Measurements from ENCODE around the gene ZNF20. TPM values are rescaled to one million over a fixed set of nuclear protein-coding genes. Genes with fewer than 3 reads are reported as not detected.

The ZNF20 gene
- total RNA-seq, 4 donors from 2014 or later = 1.2 to 10.4 (median 5.1) TPM

GRCh38 chr19:12139269-12139668, 881 bp downstream of the ZNF20 start:
- DNase-seq (ENCODE audit: low spot score in 2 of 2) = no peak
- H3K4me1 ChIP-seq = peaks cover 0 to 25% (median 16%) of the 10 kb centered on the region in 4 donors
- peaks cover 0 to 12% (median 0%) of the 10 kb centered on the region in 4 donors for H3K9me3 ChIP-seq
- no peak for TF ChIP-seq EP300 (IDR thresholded peaks at IDR 0.05)
- no peak for TF ChIP-seq POLR2A (IDR thresholded peaks at IDR 0.05)
- no peak for TF ChIP-seq CTCF (IDR thresholded peaks at IDR 0.05)
- H3K36me3 ChIP-seq = peaks cover 3 to 37% (median 5%) of the 10 kb centered on the region in 3 donors
- peaks cover 0 to 2% of the 10 kb centered on the region in 2 donors for H3K27me3 ChIP-seq
- WGBS, 2 donors = 16 to 22% methylated on average over 13 of the region's 13 CpGs
- H3K27ac ChIP-seq = peak overlapping the region in 3 of 4 donors; percentile 71 to 91 (median 91)
- H3K4me3 ChIP-seq = peak overlapping the region; percentile 72 to 85 (median 76)

- Histone ChIP-seq H3K9me3 (peaks cover 0 to 31% (median 10%) of the 10 kb centered on the region in 4 donors), H3K27ac (no peak overlapping the region), H3K4me3 (no peak overlapping the region), H3K36me3 (peaks cover under 1 to 55% (median 20%) of the 10 kb centered on the region in 3 donors), H3K27me3 (peaks cover 0 to 2% of the 10 kb centered on the region in 2 donors), H3K4me1 (peaks cover 0 to 25% (median 16%) of the 10 kb centered on the region in 4 donors)
- DNase-seq (ENCODE audit: low spot score in 2 of 2) = no peak
- WGBS, 2 donors = 81 to 82% methylated on average over 7 of the region's 7 CpGs
- TF ChIP-seq EP300 (IDR thresholded peaks at IDR 0.05) (no peak), CTCF (IDR thresholded peaks at IDR 0.05) (no peak), POLR2A (IDR thresholded peaks at IDR 0.05) (no peak)
These were observed 2.8 kb downstream of the ZNF20 start for GRCh38 chr19:12137221-12137940.

GRCh38 chr19:12133069-12133468, 7.1 kb downstream of the ZNF20 start:
- 97 to 99% methylated on average over 3 of the region's 3 CpGs for WGBS, 2 donors
- TF ChIP-seq POLR2A (IDR thresholded peaks at IDR 0.05) (no peak), CTCF (IDR thresholded peaks at IDR 0.05) (no peak), EP300 (IDR thresholded peaks at IDR 0.05) (no peak)
- Histone ChIP-seq H3K4me3 (no peak overlapping the region), H3K36me3 (peaks cover 0 to 75% (median 20%) of the 10 kb centered on the region in 3 donors), H3K9me3 (peaks cover 0 to 69% (median 17%) of the 10 kb centered on the region in 4 donors), H3K27ac (no peak overlapping the region), H3K4me1 (no peaks in the 10 kb centered on the region), H3K27me3 (no peaks in the 10 kb centered on the region)
- DNase-seq (ENCODE audit: low spot score in 2 of 2) = no peak

DNA sequence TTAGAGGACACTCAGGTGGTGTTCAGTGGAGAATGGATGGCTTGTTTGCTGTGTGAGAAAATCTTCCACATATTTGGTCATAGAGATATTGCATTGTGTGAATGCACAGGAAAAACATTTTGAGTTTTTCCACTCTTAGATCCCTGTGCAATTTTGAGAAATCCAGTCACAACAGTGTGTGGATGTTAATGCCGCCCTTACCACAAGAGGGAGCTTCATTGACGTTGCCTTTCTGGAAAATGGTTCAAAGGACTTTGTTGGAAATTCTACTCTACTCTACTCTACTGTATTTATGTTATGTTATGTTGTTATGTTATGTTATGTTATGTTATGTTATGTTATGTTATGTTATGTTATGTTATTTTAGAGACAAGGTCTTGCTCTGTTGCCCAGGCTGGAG, 13.4 kb downstream of the ZNF20 start:
- no peak overlapping the region for H3K4me3 ChIP-seq
- H3K4me1 ChIP-seq = no peaks in the 10 kb centered on the region
- no peak for DNase-seq (ENCODE audit: low spot score in 2 of 2)
- H3K27ac ChIP-seq = no peak overlapping the region
- 24 to 26% methylated on average over 2 of the region's 2 CpGs for WGBS, 2 donors
- peaks cover 0 to 21% (median 0%) of the 10 kb centered on the region in 3 donors for H3K36me3 ChIP-seq
- TF ChIP-seq POLR2A (IDR thresholded peaks at IDR 0.05) (no peak), CTCF (IDR thresholded peaks at IDR 0.05) (peak in 3 of 5 experiments; percentile 19 to 40 (median 37))
- peaks cover 0 to 32% (median 4%) of the 10 kb centered on the region in 4 donors for H3K9me3 ChIP-seq
- no peaks in the 10 kb centered on the region for H3K27me3 ChIP-seq

DNA sequence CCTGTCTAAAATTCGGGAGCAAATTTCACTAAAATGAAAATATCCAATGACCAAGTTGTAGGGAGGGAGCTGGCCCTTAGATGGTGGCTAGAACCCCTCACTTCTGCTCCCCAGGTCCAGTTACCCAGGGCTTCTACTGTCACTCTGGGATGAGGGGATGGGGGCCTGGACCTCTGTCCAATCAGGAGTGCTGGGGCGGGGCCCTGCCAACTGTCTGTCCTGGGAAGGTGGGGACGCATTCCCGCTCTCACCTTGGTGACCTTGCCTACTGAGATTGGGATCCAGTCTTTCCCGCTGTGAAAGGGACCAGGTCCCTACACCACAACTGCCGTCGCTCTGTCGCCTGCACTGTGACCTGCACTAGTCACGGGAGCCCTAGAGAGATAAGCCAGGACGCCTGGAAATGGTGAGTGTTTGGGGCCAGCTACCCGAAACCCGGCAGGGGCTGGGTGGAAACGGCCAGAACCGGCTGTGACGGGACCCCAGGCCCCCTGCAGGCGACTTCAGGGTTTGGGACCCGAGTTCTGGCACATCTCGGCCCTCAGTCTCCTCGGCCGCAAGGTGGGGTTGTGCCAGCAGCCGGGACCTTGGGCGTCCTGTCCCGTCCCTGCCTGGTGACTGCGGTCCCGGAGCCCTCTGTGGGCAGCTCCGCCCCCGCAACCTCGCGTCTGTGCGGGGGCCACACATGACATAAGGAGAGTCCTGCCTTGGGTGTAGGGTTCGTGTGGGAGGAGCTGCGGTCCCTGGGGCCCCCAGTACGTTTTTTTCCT, 22.8 kb downstream of the ZNF20 start:
- TF ChIP-seq CTCF (IDR thresholded peaks at IDR 0.05) = no peak
- no peak for TF ChIP-seq POLR2A (IDR thresholded peaks at IDR 0.05)
- TF ChIP-seq EP300 (IDR thresholded peaks at IDR 0.05) = no peak
- no peak for DNase-seq (ENCODE audit: low spot score in 2 of 2)
- no peaks in the 10 kb centered on the region for H3K4me1 ChIP-seq
- no peak overlapping the region for H3K27ac ChIP-seq
- 80 to 91% methylated on average over 27 to 33 of the region's 33 CpGs for WGBS, 2 donors
- peaks cover 0 to 40% (median 4%) of the 10 kb centered on the region in 4 donors for H3K9me3 ChIP-seq
- H3K4me3 ChIP-seq = no peak overlapping the region
- H3K27me3 ChIP-seq = no peaks in the 10 kb centered on the region
- H3K36me3 ChIP-seq = peaks cover 0 to 43% (median 0%) of the 10 kb centered on the region in 3 donors
